Endothelial cell of umbilical vein (primary cell): ENCODE measurements around the gene PKMYT1. TPM values are rescaled to one million over a fixed set of nuclear protein-coding genes. Genes with fewer than 3 reads are reported as not detected.

Source experiments
- BruUV-seq: library from RNA; stranded (reverse); fragments of 400-500 nt; replicated peaks from 2 replicates; lab custom pipeline; 2021; lab: Mats Ljungman, UMichigan
- CTCF ChIA-PET: fragments of 300-600, 350-600 bp; sonication (Branson Sonifier 250); formaldehyde crosslinking; loops from one replicate; lab custom pipeline; 2021; ENCODE audit warnings: antibody characterized with exemption, inconsistent platforms; lab: Charles Lee
- POLR2A ChIA-PET: fragments of 300-600, 350-600 bp; sonication (Branson Sonifier 250); formaldehyde crosslinking; loops from one replicate; lab custom pipeline; 2021; ENCODE audit warnings: antibody characterized with exemption, inconsistent platforms; lab: Charles Lee
- DNase-seq: peaks from one replicate; pipeline ENCODE4 v3.0.0-alpha.2; 2011; ENCODE audit warnings: low read depth, low spot score
- FAIRE-seq: peaks from 2 replicates; lab custom pipeline; 2011; peaks lifted over from hg19 to GRCh38; lab: Jason Lieb, UNC
- H2AFZ ChIP-seq: 2 replicates; pipeline ENCODE4 v1.6.0; 2012; ENCODE audit warnings: low read depth, low read length, control low read depth, inconsistent platforms
- H3K27ac ChIP-seq: 2 replicates; pipeline ENCODE4 v1.5.1; 2011; ENCODE audit warnings: low read depth, mild to moderate bottlenecking, control low read depth, low read length, moderate library complexity; ENCODE audit not compliant: insufficient read depth
- H3K27me3 ChIP-seq, 2 experiments: 2 replicates each; pipeline versions ENCODE4 v1.6.0 to v1.6.1; 2011; ENCODE audit warnings: low read length in 2 of 2, mixed read lengths in 1 of 2; ENCODE audit not compliant: control insufficient read depth in 2 of 2, insufficient read depth in 2 of 2
- H3K36me3 ChIP-seq, 2 experiments: 2 replicates in 1 of 2; 3 replicates in 1 of 2; pipeline ENCODE4 v1.5.1; 2011; ENCODE audit warnings: low read length in 2 of 2, mild to moderate bottlenecking in 1 of 2, moderate library complexity in 1 of 2; ENCODE audit not compliant: control insufficient read depth in 2 of 2, insufficient read depth in 2 of 2; ENCODE audit errors: extremely low read depth in 1 of 2
- H3K4me1 ChIP-seq: 3 replicates; pipeline ENCODE4 v1.5.1; 2011; ENCODE audit warnings: mild to moderate bottlenecking, low read length; ENCODE audit not compliant: control insufficient read depth, insufficient read depth; ENCODE audit errors: extremely low read depth
- H3K4me2 ChIP-seq: 2 replicates; pipeline ENCODE4 v1.6.1; 2011; ENCODE audit warnings: low read length, control low read depth, mixed read lengths; ENCODE audit not compliant: insufficient read depth
- H3K4me3 ChIP-seq, 3 experiments: fragments of 200-600 bp in 1 of 3; sonication (generic), shearing (Covaris generic) in 1 of 3; replicated peaks in 1 of 3; 2 replicates each; pipeline ENCODE4 v1.5.1; 2011 to 2016; ENCODE audit warnings: control low read depth in 3 of 3, low read length in 3 of 3, mild to moderate bottlenecking in 2 of 3, inconsistent platforms in 1 of 3, low read depth in 1 of 3, moderate library complexity in 1 of 3; ENCODE audit not compliant: insufficient read depth in 1 of 3
- H3K79me2 ChIP-seq: 2 replicates; pipeline ENCODE4 v1.6.0; 2012; ENCODE audit warnings: low read length, inconsistent platforms; ENCODE audit not compliant: control insufficient read depth, insufficient read depth
- H3K9ac ChIP-seq: replicated peaks from 2 replicates; pipeline ENCODE3; 2011; ENCODE audit warnings: low read length, control low read depth; ENCODE audit not compliant: insufficient read depth; ENCODE audit errors: extremely low read depth
- H3K9me1 ChIP-seq: replicated peaks from 3 replicates; pipeline ENCODE4 v1.6.0; 2011; ENCODE audit warnings: mild to moderate bottlenecking, low read length; ENCODE audit not compliant: control insufficient read depth, insufficient read depth; ENCODE audit errors: extremely low read depth
- H3K9me3 ChIP-seq: replicated peaks from 2 replicates; pipeline ENCODE4 v1.5.1; 2012; ENCODE audit warnings: low read length, inconsistent platforms; ENCODE audit not compliant: control insufficient read depth, insufficient read depth
- H4K20me1 ChIP-seq: replicated peaks from 2 replicates; pipeline ENCODE3; 2011; ENCODE audit warnings: mild to moderate bottlenecking, low read length; ENCODE audit not compliant: control insufficient read depth, insufficient read depth; ENCODE audit errors: extremely low read depth
- EZH2 ChIP-seq: IDR thresholded peaks from 2 replicates; pipeline ENCODE4 v1.6.1; 2012; ENCODE audit warnings: borderline replicate concordance, low read depth, mild to moderate bottlenecking, moderate library complexity, low read length, inconsistent platforms; ENCODE audit not compliant: severe bottlenecking
- FOS ChIP-seq: IDR thresholded peaks from 2 replicates; pipeline ENCODE4 v1.6.1; 2011; ENCODE audit warnings: mild to moderate bottlenecking, low read length, moderate library complexity, borderline replicate concordance; ENCODE audit not compliant: insufficient read depth
- GATA2 ChIP-seq: IDR thresholded peaks from 2 replicates; pipeline ENCODE4 v1.7.0; 2011; ENCODE audit warnings: low read depth, mild to moderate bottlenecking, moderate library complexity, mixed read lengths, low read length; ENCODE audit not compliant: insufficient read length, insufficient read depth
- JUN ChIP-seq: IDR thresholded peaks from 2 replicates; pipeline ENCODE4 v1.6.1; 2011; ENCODE audit warnings: borderline replicate concordance, low read depth; ENCODE audit not compliant: insufficient read length, insufficient read depth
- MAX ChIP-seq: IDR thresholded peaks from 2 replicates; pipeline ENCODE4 v1.6.1; 2011; ENCODE audit not compliant: insufficient read depth, insufficient read length
- MYC ChIP-seq: IDR thresholded peaks from one replicate; pipeline ENCODE4 v1.6.1; 2011; ENCODE audit warnings: mild to moderate bottlenecking, low read depth, low read length
- POLR2A ChIP-seq: IDR thresholded peaks from 2 replicates; pipeline ENCODE4 v1.6.1; 2012; ENCODE audit warnings: low read depth, mild to moderate bottlenecking, control low read depth, low read length
- POLR2AphosphoS5 ChIP-seq: IDR thresholded peaks from 2 replicates; pipeline ENCODE4 v1.6.1; 2012; ENCODE audit warnings: low read depth, mild to moderate bottlenecking, control low read depth, low read length, moderate library complexity; ENCODE audit not compliant: insufficient read depth
- dilution Hi-C: fragments of 300-500 bp; cut with MboI; formaldehyde crosslinking; loops from one replicate; pipeline ENCODE4 v1.15.0; 2019; ENCODE audit warnings: low sequenced_read_pairs; ENCODE audit not compliant: extremely low pct_ligation_motif_present
- intact Hi-C: fragments of 100-400 bp; cut with micrococcal nuclease; formaldehyde crosslinking; loops from one replicate; pipeline ENCODE4 v1.10.0; 2022
- polyA plus RNA-seq, 4 experiments: library from polyadenylated mRNA; depleted of rRNA in 3 of 4; stranded (reverse) in 3 of 4; unstranded in 1 of 4; fragments of >200 nt; gene quantifications; 2 replicates each; pipeline versions ENCODE4 v1.2.1 to v1.2.3, GENCODE V29; 2011 to 2012; ENCODE audit warnings: missing spikeins in 1 of 4
- total RNA-seq: library from RNA; stranded (reverse); gene quantifications from 2 replicates; pipeline ENCODE4 v1.2.3, GENCODE V29; 2021
- TF ChIP-seq, protein P1 (sequence below), 2 donors: IDR thresholded peaks; 1 replicate in 1 of 2; 2 replicates in 1 of 2; pipeline ENCODE4 v1.5.1; 2011; ENCODE audit warnings: low read length in 2 of 2, mild to moderate bottlenecking in 2 of 2, moderate library complexity in 2 of 2, control low read depth in 1 of 2, inconsistent platforms in 1 of 2, low read depth in 1 of 2; ENCODE audit not compliant: insufficient read depth in 1 of 2; ENCODE audit errors: extremely low read depth in 1 of 2

PKMYT1 gene
- total and polyA plus RNA-seq, 2 donors (not counting 3 experiments of a cell fraction or from before 2014, with no cell fraction given), result 26.1 to 48.5 TPM

DNA sequence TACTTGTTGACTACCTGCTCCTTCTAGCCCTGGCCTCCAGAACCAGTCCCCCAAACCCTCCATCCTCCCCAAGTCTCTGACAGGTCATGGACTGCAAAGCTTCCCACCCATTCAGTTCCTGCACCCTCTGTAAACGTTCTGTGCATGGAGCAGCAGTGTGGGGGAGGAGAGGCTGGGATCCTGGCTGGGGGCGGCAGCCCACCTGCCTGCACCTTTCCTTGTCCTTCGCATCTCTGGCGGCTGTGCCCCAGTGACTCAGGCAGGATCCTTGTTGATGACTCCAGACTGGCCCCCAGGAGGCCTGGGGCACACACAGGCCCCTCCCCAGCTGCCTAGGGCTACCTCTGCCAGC lies 1.6 kb upstream of the PKMYT1 start:
- no peaks in the 10 kb centered on the region for H3K9me3 ChIP-seq
- dilution Hi-C loops, result no loop called here
- intact Hi-C loops, result no loop called here
- no peak overlapping the region for H3K9ac ChIP-seq
- H3K9me1 ChIP-seq, result no peaks in the 10 kb centered on the region
- peaks cover 5% of the 10 kb centered on the region for H3K79me2 ChIP-seq
- no peak overlapping the region for H2AFZ ChIP-seq
- no peaks in the 10 kb centered on the region for H4K20me1 ChIP-seq
- POLR2A ChIA-PET, result no interaction called here
- H3K4me2 ChIP-seq, result no peak overlapping the region
- peaks cover 10% of the 10 kb centered on the region for H3K4me1 ChIP-seq
- no peak overlapping the region for H3K27ac ChIP-seq
- DNase-seq (no peak), FAIRE-seq (no peak)
- H3K27me3 ChIP-seq, result no peaks in the 10 kb centered on the region
- TF ChIP-seq JUN (no peak), FOS (no peak), MAX (no peak), POLR2A (no peak), GATA2 (no peak), POLR2AphosphoS5 (no peak), MYC (no peak), EZH2 (no peak)
- TF ChIP-seq, protein P1, sequence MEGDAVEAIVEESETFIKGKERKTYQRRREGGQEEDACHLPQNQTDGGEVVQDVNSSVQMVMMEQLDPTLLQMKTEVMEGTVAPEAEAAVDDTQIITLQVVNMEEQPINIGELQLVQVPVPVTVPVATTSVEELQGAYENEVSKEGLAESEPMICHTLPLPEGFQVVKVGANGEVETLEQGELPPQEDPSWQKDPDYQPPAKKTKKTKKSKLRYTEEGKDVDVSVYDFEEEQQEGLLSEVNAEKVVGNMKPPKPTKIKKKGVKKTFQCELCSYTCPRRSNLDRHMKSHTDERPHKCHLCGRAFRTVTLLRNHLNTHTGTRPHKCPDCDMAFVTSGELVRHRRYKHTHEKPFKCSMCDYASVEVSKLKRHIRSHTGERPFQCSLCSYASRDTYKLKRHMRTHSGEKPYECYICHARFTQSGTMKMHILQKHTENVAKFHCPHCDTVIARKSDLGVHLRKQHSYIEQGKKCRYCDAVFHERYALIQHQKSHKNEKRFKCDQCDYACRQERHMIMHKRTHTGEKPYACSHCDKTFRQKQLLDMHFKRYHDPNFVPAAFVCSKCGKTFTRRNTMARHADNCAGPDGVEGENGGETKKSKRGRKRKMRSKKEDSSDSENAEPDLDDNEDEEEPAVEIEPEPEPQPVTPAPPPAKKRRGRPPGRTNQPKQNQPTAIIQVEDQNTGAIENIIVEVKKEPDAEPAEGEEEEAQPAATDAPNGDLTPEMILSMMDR (IDR thresholded peaks at IDR 0.05; ENCODE audit: extremely low read depth in 1 of 2, insufficient read depth in 1 of 2, low read depth in 1 of 2, low read length in 2 of 2), result no peak
- H3K4me3 ChIP-seq, result no peak overlapping the region
- CTCF ChIA-PET, result interaction anchor here (1.6 to 2.8 kb wide), 4 partner anchors 11 to 55 kb away, joined by 3 to 10 read pairs (median 6); no protein-coding TSS in a partner anchor
- H3K36me3 ChIP-seq, result no peaks in the 10 kb centered on the region
- BruUV-seq, result no TSS peak
